Myocyte (in vitro differentiated cells): ENCODE data around the gene ATG2B. TPM values are rescaled to one million over a fixed set of nuclear protein-coding genes. Genes with fewer than 3 reads are reported as not detected.

Source experiments
- DNase-seq: peaks from one replicate; pipeline ENCODE4 v3.0.0-alpha.2; 2012; ENCODE audit warnings: low read depth
- polyA plus RNA-seq: library from polyadenylated mRNA; unstranded; fragments of >200 nt; gene quantifications from one replicate; pipeline ENCODE4 v1.2.1, GENCODE V29; 2012; ENCODE audit warnings: missing spikeins
- total RNA-seq: library from RNA; depleted of rRNA; stranded (reverse); fragments of >200 nt; gene quantifications from 2 replicates; pipeline ENCODE4 v1.2.3, GENCODE V29; 2014

The ATG2B gene
- 13.3 and 18.1 TPM in 2 replicates for total RNA-seq
- polyA plus RNA-seq: 5.6 TPM

- DNase-seq: peak; percentile 94
Measured at GRCh38 chr14:96362965-96363750, at the start of gene ATG2B, which contains the start of gene GSKIP. ATG2B (minus strand) TSS chr14:96363341; CDS start chr14:96362976, 365 bp downstream. GSKIP (plus strand) TSS chr14:96363526; CDS start chr14:96382248, 18,722 bp downstream.

GRCh38 chr14:96410119-96410518 is 47.0 kb upstream of the ATG2B start:
- peak; percentile 13 for DNase-seq

GRCh38 chr14:96409701-96410100 is 46.6 kb upstream of the ATG2B start:
- peak; percentile 6 for DNase-seq

- no peak for DNase-seq
Measured at GRCh38 chr14:96408608-96409007, 45.5 kb upstream of the ATG2B start.

- no peak for DNase-seq
Measured at GRCh38 chr14:96407935-96408570, 44.9 kb upstream of the ATG2B start.

GRCh38 chr14:96405677-96406076 is 42.5 kb upstream of the ATG2B start:
- DNase-seq: no peak

- no peak for DNase-seq
Measured at GRCh38 chr14:96403409-96403808, 40.3 kb upstream of the ATG2B start.

- no peak for DNase-seq
Measured at GRCh38 chr14:96400495-96400894, 37.4 kb upstream of the ATG2B start.

- no peak for DNase-seq
Measured at GRCh38 chr14:96399405-96399804, 36.3 kb upstream of the ATG2B start.

GRCh38 chr14:96398921-96399320 is 35.8 kb upstream of the ATG2B start:
- no peak for DNase-seq

- DNase-seq: no peak
Measured at GRCh38 chr14:96398432-96398831, 35.3 kb upstream of the ATG2B start.

- DNase-seq: no peak
Measured at GRCh38 chr14:96394047-96394815, 31.1 kb upstream of the ATG2B start.

- DNase-seq: no peak
Measured at GRCh38 chr14:96393071-96393691, 30.0 kb upstream of the ATG2B start.

- DNase-seq: peak; percentile 93
Measured at GRCh38 chr14:96391293-96392118, 28.4 kb upstream of the ATG2B start.

GRCh38 chr14:96390965-96391292 is 27.8 kb upstream of the ATG2B start:
- DNase-seq: no peak

GRCh38 chr14:96385385-96385784 is 22.2 kb upstream of the ATG2B start:
- DNase-seq: no peak

GRCh38 chr14:96384740-96385139 is 21.6 kb upstream of the ATG2B start:
- DNase-seq: no peak

GRCh38 chr14:96384053-96384452 is 20.9 kb upstream of the ATG2B start:
- DNase-seq: no peak

- DNase-seq: no peak
Measured at GRCh38 chr14:96383445-96383844, 20.3 kb upstream of the ATG2B start.

- DNase-seq: no peak
Measured at GRCh38 chr14:96380735-96381134, 17.6 kb upstream of the ATG2B start.

- no peak for DNase-seq
Measured at GRCh38 chr14:96376093-96376492, 13.0 kb upstream of the ATG2B start.
